GM12892 (cell line): Measurements from ENCODE around the gene SGSM1.

Experiments used
- POLR2A ChIP-seq: IDR thresholded peaks from 2 replicates; pipeline ENCODE4 v1.6.1; 2011; ENCODE audit warnings: low read depth, low read length, control low read depth
- POLR2AphosphoS5 ChIP-seq: IDR thresholded peaks from 2 replicates; pipeline ENCODE4 v1.6.1; 2011; ENCODE audit warnings: low read depth, low read length, control low read depth

- TF ChIP-seq POLR2A = no peak
- no peak for TF ChIP-seq POLR2AphosphoS5
Observed at GRCh38 chr22:24957043-24957442, 151.0 kb downstream of the SGSM1 start.
